B cell (primary cell): ENCODE data around the gene STRA8.

Source experiments
- CTCF ChIP-seq: fragments of 200-600 bp; IDR thresholded peaks from one replicate; pipeline ENCODE4 v1.8.0; 2022; ENCODE audit warnings: antibody characterized with exemption, mild to moderate bottlenecking
- EZH2 ChIP-seq: IDR thresholded peaks from 2 replicates; pipeline ENCODE4 v1.6.1; 2012; ENCODE audit warnings: borderline replicate concordance, low read depth, mild to moderate bottlenecking, moderate library complexity, low read length; ENCODE audit not compliant: insufficient read depth, poor library complexity, severe bottlenecking

- TF ChIP-seq CTCF (no peak), EZH2 (no peak)
These were observed 40.6 kb upstream of the STRA8 start for GRCh38 chr7:135192914-135193536.
